ENCODE measurements around the gene HIP1.

DNA sequence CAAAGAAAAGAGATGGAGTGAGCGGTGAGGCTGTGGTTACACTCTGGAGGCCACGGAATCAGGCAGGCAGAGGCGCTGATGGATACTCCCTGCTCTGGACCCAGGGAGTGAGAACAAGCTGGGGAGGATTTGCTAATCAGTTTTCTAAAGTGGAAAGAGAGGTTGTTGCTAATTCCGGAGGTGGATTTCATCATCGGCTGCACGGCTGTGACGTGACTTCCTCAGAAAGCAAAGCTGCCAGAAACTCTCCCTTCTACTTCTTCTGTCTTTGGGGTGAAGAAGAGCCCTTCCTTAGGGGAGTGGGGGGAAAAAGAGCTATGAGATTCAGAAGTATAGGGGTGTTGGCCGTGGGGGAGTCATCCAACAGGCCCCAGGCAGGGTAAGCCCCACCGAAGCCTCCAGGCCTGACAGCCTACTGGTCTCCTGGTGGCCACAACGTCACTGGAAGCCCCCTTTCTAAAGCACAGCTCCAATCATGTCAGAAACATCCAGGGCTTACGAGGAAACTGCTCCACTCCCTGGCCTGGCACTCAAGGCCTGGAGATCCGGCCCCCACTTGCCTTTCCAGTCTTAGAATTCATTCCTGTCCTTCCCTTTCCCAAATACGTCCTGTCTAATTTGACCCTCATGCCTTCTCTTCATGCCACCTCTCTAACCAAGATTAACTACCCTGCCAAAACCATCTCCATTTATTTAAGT, 114.5 kb downstream of the HIP1 start:
- TF ChIP-seq, protein P1, sequence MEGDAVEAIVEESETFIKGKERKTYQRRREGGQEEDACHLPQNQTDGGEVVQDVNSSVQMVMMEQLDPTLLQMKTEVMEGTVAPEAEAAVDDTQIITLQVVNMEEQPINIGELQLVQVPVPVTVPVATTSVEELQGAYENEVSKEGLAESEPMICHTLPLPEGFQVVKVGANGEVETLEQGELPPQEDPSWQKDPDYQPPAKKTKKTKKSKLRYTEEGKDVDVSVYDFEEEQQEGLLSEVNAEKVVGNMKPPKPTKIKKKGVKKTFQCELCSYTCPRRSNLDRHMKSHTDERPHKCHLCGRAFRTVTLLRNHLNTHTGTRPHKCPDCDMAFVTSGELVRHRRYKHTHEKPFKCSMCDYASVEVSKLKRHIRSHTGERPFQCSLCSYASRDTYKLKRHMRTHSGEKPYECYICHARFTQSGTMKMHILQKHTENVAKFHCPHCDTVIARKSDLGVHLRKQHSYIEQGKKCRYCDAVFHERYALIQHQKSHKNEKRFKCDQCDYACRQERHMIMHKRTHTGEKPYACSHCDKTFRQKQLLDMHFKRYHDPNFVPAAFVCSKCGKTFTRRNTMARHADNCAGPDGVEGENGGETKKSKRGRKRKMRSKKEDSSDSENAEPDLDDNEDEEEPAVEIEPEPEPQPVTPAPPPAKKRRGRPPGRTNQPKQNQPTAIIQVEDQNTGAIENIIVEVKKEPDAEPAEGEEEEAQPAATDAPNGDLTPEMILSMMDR (IDR thresholded peaks at IDR 0.05) = no peak
- TF ChIP-seq POLR2A (IDR thresholded peaks at IDR 0.05; ENCODE audit: low read depth) = no peak

All from esophagus muscularis mucosa (tissue), 3 donors.